ENCODE measurements around the gene UFL1. TPM values are rescaled to one million over a fixed set of nuclear protein-coding genes. Genes with fewer than 3 reads are reported as not detected.

The UFL1 gene
- polyA plus RNA-seq, 1 donor from 2014 or later, result 20.6 TPM

GRCh38 chr6:96542702-96543101, 21.1 kb downstream of the UFL1 start:
- peaks cover 4% of the 10 kb centered on the region for H3K9me3 ChIP-seq (ENCODE audit: low read length)
- H3F3A ChIP-seq (ENCODE audit: insufficient read depth, low read length, poor library complexity, severe bottlenecking), result no peaks in the 10 kb centered on the region
- H3K27ac ChIP-seq (ENCODE audit: low read length), result no peak overlapping the region
- H3K36me3 ChIP-seq (ENCODE audit: insufficient read depth, low read length), result peaks cover 17% of the 10 kb centered on the region
- H3K9ac ChIP-seq (ENCODE audit: low read length), result no peak overlapping the region
- H3K9me2 ChIP-seq (ENCODE audit: insufficient read depth, low read length), result no peaks in the 10 kb centered on the region
- H3K4me2 ChIP-seq (ENCODE audit: low read length), result no peak overlapping the region
- no peak overlapping the region for H3K4me3 ChIP-seq (ENCODE audit: low read length)
- no peaks in the 10 kb centered on the region for H4K20me1 ChIP-seq (ENCODE audit: insufficient read depth)
- no peak overlapping the region for H2AFZ ChIP-seq (ENCODE audit: low read depth, low read length)
- no peaks in the 10 kb centered on the region for H3K79me2 ChIP-seq (replicated peaks; ENCODE audit: insufficient read depth, low read length)
- no peaks in the 10 kb centered on the region for H3K27me3 ChIP-seq (ENCODE audit: insufficient read depth, low read depth, low read length)
- TF ChIP-seq RAD21 (conservative IDR thresholded peaks at IDR 0.05) (no peak), POLR2AphosphoS5 (IDR thresholded peaks at IDR 0.05) (no peak), SMC3 (conservative IDR thresholded peaks at IDR 0.05; ENCODE audit: poor library complexity) (peak; percentile 42), TAF1 (IDR thresholded peaks at IDR 0.05; ENCODE audit: low read depth) (no peak)
- TF ChIP-seq, protein P1, sequence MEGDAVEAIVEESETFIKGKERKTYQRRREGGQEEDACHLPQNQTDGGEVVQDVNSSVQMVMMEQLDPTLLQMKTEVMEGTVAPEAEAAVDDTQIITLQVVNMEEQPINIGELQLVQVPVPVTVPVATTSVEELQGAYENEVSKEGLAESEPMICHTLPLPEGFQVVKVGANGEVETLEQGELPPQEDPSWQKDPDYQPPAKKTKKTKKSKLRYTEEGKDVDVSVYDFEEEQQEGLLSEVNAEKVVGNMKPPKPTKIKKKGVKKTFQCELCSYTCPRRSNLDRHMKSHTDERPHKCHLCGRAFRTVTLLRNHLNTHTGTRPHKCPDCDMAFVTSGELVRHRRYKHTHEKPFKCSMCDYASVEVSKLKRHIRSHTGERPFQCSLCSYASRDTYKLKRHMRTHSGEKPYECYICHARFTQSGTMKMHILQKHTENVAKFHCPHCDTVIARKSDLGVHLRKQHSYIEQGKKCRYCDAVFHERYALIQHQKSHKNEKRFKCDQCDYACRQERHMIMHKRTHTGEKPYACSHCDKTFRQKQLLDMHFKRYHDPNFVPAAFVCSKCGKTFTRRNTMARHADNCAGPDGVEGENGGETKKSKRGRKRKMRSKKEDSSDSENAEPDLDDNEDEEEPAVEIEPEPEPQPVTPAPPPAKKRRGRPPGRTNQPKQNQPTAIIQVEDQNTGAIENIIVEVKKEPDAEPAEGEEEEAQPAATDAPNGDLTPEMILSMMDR (IDR thresholded peaks at IDR 0.05; ENCODE audit: poor library complexity, severe bottlenecking), result peak; percentile 38

DNA sequence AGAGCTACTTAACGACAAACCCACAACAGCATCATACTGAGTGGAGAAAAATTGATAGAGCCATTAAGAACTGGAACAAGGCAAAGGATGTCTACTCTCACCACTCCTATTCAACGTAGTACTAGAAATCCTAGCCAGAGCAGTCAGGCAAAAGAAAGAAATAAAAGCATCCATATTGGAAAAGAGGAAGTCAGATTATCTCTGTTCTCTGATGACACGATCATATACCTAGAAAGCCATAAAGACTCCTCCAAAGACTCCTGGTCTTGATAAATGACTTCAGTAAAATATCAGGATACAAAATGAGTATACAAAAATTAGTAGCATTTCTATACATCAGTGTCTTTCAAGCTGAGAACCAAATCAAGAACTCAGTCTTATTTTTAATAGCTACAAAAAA, 24.3 kb downstream of the UFL1 start:
- H3K9ac ChIP-seq (ENCODE audit: low read length), result no peak overlapping the region
- H3K36me3 ChIP-seq (ENCODE audit: insufficient read depth, low read length), result peaks cover 15% of the 10 kb centered on the region
- no peaks in the 10 kb centered on the region for H3F3A ChIP-seq (ENCODE audit: insufficient read depth, low read length, poor library complexity, severe bottlenecking)
- no peak for TF ChIP-seq TAF1 (IDR thresholded peaks at IDR 0.05; ENCODE audit: low read depth)
- TF ChIP-seq, protein P1 (IDR thresholded peaks at IDR 0.05; ENCODE audit: poor library complexity, severe bottlenecking), result no peak
- TF ChIP-seq, protein P2, sequence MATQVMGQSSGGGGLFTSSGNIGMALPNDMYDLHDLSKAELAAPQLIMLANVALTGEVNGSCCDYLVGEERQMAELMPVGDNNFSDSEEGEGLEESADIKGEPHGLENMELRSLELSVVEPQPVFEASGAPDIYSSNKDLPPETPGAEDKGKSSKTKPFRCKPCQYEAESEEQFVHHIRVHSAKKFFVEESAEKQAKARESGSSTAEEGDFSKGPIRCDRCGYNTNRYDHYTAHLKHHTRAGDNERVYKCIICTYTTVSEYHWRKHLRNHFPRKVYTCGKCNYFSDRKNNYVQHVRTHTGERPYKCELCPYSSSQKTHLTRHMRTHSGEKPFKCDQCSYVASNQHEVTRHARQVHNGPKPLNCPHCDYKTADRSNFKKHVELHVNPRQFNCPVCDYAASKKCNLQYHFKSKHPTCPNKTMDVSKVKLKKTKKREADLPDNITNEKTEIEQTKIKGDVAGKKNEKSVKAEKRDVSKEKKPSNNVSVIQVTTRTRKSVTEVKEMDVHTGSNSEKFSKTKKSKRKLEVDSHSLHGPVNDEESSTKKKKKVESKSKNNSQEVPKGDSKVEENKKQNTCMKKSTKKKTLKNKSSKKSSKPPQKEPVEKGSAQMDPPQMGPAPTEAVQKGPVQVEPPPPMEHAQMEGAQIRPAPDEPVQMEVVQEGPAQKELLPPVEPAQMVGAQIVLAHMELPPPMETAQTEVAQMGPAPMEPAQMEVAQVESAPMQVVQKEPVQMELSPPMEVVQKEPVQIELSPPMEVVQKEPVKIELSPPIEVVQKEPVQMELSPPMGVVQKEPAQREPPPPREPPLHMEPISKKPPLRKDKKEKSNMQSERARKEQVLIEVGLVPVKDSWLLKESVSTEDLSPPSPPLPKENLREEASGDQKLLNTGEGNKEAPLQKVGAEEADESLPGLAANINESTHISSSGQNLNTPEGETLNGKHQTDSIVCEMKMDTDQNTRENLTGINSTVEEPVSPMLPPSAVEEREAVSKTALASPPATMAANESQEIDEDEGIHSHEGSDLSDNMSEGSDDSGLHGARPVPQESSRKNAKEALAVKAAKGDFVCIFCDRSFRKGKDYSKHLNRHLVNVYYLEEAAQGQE (IDR thresholded peaks at IDR 0.05; ENCODE audit: borderline replicate concordance), result no peak
- no peak for TF ChIP-seq EZH2 (IDR thresholded peaks at IDR 0.05; ENCODE audit: borderline replicate concordance, insufficient read depth, low read length, poor library complexity, severe bottlenecking)
- H3K27me3 ChIP-seq (ENCODE audit: insufficient read depth, low read depth, low read length), result no peaks in the 10 kb centered on the region
- no peaks in the 10 kb centered on the region for H4K20me1 ChIP-seq (ENCODE audit: insufficient read depth)
- H3K27ac ChIP-seq (ENCODE audit: low read length), result no peak overlapping the region
- H2AFZ ChIP-seq (ENCODE audit: low read depth, low read length), result no peak overlapping the region
- H3K4me2 ChIP-seq (ENCODE audit: low read length), result no peak overlapping the region
- H3K4me3 ChIP-seq (ENCODE audit: low read length), result no peak overlapping the region
- H3K79me2 ChIP-seq (replicated peaks; ENCODE audit: insufficient read depth, low read length), result no peaks in the 10 kb centered on the region
- H3K9me3 ChIP-seq (ENCODE audit: low read length), result peaks cover 4% of the 10 kb centered on the region
- no peaks in the 10 kb centered on the region for H3K9me2 ChIP-seq (ENCODE audit: insufficient read depth, low read length)
